Calu3 (cell line): ENCODE measurements around the gene UBR7. TPM values are rescaled to one million over a fixed set of nuclear protein-coding genes. Genes with fewer than 3 reads are reported as not detected.

ENCODE experiments used
- BruUV-seq: library from RNA; stranded (reverse); fragments of 400-500 nt; replicated peaks from 2 replicates; lab custom pipeline; 2021; lab: Mats Ljungman, UMichigan
- CTCF ChIA-PET: fragments of 300-600 bp; sonication (Branson Sonifier 250); formaldehyde crosslinking; loops from one replicate; lab custom pipeline; 2022; ENCODE audit warnings: antibody characterized with exemption; lab: Charles Lee
- DNase-seq: peaks from one replicate; pipeline ENCODE4 v3.0.0; 2022
- H3K27ac Mint-ChIP-seq: one replicate; pipeline ENCODE4 v1.8.0; 2022; ENCODE audit warnings: mixed read lengths; ENCODE audit not compliant: unreplicated experiment
- H3K27me3 Mint-ChIP-seq: one replicate; pipeline ENCODE4 v1.8.0; 2022; ENCODE audit warnings: mixed read lengths; ENCODE audit not compliant: unreplicated experiment
- H3K36me3 Mint-ChIP-seq: one replicate; pipeline ENCODE4 v1.8.0; 2022; ENCODE audit warnings: mild to moderate bottlenecking, moderate library complexity, mixed read lengths; ENCODE audit not compliant: insufficient read depth, unreplicated experiment
- H3K4me1 Mint-ChIP-seq: one replicate; pipeline ENCODE4 v1.8.0; 2022; ENCODE audit warnings: mild to moderate bottlenecking, low read depth, mixed read lengths; ENCODE audit not compliant: unreplicated experiment
- H3K4me3 Mint-ChIP-seq: one replicate; pipeline ENCODE4 v1.8.0; 2022; ENCODE audit warnings: mild to moderate bottlenecking, low read depth, moderate library complexity, mixed read lengths; ENCODE audit not compliant: unreplicated experiment
- H3K9me3 Mint-ChIP-seq: one replicate; pipeline ENCODE4 v1.8.0; 2022; ENCODE audit warnings: low read depth, mixed read lengths; ENCODE audit not compliant: unreplicated experiment
- intact Hi-C: fragments of 100-400 bp; cut with micrococcal nuclease; formaldehyde crosslinking; loops from one replicate; pipeline ENCODE4 v1.10.0; 2022; ENCODE audit not compliant: unreplicated experiment
- total RNA-seq: library from RNA; stranded (reverse); gene quantifications from 2 replicates; pipeline ENCODE4 v1.2.3, GENCODE V29; 2022
- TF ChIP-seq, protein P1 (sequence below): fragments of 200-600 bp; IDR thresholded peaks from one replicate; pipeline ENCODE4 v1.8.0; 2022; ENCODE audit warnings: antibody characterized with exemption; ENCODE audit not compliant: unreplicated experiment

The UBR7 gene
- total RNA-seq, 1 experiment from 2014 or later: 20.3 TPM

DNA sequence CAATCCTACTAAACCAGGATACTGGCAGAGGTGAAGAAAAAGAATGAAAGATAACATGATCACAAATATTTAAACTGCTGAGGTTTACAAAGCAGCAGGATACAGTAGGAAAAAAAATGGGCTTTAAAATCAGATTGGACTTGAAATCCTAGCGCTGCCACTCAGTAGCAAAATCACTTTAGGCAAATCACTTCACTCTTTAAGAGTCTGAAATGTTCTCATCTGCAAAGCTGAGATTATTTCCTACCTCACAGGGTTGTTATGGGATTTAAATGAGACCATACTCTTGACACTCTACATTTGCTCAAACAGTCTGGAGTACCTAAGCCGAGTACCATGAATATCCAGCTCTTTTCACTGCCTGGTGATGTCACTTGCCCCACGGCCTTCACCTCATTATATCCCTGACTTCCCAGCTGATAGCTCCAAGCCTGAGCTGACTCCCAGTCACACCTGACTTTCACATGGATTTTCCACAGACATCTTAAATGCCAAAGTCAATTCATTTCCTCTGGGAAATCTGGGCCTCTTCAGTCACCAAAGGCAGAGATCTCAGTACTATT, 60.2 kb downstream of the UBR7 start:
- Mint-ChIP-seq H3K36me3 (peaks cover 4% of the 10 kb centered on the region), H3K9me3 (no peaks in the 10 kb centered on the region), H3K27ac (no peak overlapping the region), H3K4me1 (peaks cover 30% of the 10 kb centered on the region), H3K4me3 (no peak overlapping the region), H3K27me3 (no peaks in the 10 kb centered on the region)
- intact Hi-C loops: no loop called here
- BruUV-seq: no TSS peak
- CTCF ChIA-PET: interaction anchor here (0.5 to 0.8 kb wide), 2 partner anchors 9 to 196 kb away, joined by 3 read pairs; no protein-coding TSS in a partner anchor
- no peak for DNase-seq
- TF ChIP-seq, protein P1, sequence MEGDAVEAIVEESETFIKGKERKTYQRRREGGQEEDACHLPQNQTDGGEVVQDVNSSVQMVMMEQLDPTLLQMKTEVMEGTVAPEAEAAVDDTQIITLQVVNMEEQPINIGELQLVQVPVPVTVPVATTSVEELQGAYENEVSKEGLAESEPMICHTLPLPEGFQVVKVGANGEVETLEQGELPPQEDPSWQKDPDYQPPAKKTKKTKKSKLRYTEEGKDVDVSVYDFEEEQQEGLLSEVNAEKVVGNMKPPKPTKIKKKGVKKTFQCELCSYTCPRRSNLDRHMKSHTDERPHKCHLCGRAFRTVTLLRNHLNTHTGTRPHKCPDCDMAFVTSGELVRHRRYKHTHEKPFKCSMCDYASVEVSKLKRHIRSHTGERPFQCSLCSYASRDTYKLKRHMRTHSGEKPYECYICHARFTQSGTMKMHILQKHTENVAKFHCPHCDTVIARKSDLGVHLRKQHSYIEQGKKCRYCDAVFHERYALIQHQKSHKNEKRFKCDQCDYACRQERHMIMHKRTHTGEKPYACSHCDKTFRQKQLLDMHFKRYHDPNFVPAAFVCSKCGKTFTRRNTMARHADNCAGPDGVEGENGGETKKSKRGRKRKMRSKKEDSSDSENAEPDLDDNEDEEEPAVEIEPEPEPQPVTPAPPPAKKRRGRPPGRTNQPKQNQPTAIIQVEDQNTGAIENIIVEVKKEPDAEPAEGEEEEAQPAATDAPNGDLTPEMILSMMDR: no peak

DNA sequence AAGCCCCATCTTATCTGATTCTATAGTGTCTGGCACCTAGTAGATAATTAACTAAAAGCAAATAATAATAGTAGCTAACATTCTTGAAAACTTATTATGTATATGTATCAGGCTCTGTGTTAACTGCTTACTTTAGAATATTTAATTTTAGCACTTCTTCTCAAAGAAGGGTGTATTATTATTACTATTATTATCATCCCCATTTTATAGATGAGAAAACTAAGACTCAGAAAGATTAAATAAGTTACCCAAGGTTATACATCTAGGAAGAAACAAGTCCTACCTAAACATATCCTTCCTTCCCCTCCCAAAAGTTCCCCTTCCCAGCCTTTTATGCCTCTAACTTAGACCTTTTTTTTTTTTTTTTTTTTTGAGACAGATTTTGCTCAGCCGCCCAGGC, 61.4 kb downstream of the UBR7 start:
- CTCF ChIA-PET: no interaction called here
- intact Hi-C loops: no loop called here
- H3K27me3 Mint-ChIP-seq: no peaks in the 10 kb centered on the region
- H3K36me3 Mint-ChIP-seq: no peaks in the 10 kb centered on the region
- H3K27ac Mint-ChIP-seq: no peak overlapping the region
- H3K4me1 Mint-ChIP-seq: peaks cover 21% of the 10 kb centered on the region
- TF ChIP-seq, protein P1: no peak
- no peaks in the 10 kb centered on the region for H3K9me3 Mint-ChIP-seq
- no peak for DNase-seq
- H3K4me3 Mint-ChIP-seq: no peak overlapping the region
- BruUV-seq: no TSS peak

DNA sequence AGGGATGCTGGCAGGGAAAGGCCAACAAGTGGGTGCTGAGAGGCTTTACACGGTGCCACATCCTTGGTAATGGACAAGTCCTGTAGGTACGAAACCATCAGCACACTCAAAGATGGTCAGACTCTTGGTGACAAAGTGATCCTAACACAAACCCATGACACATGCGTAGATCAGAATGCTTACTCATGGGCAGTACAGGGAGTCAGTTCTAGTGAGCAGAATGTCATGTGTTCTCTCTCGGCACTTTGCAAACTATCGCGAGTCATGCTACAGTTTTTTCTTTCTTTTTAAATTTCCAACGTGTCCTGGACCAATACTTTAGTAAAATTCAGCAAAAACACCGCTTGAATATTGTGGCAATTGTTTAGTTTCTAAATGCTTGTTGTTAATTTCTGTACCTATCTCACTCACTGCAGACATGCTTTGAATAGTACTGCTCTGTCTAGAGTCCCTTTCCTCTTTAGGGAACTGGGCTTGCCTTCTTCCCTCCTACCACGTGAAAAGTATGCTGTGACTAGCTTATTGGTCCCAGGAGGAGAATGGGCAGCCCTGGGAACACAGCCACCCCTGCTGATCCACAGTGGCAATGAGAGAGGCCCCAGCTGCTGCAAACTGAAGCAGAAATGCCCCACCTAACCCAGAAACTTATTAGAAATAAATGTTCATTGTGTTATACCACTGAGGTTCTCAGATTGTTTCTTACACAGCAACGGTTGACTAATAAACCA, 62.4 kb downstream of the UBR7 start:
- H3K36me3 Mint-ChIP-seq: no peaks in the 10 kb centered on the region
- no peak for DNase-seq
- CTCF ChIA-PET: no interaction called here
- no peak overlapping the region for H3K27ac Mint-ChIP-seq
- no peaks in the 10 kb centered on the region for H3K27me3 Mint-ChIP-seq
- BruUV-seq: no TSS peak
- H3K9me3 Mint-ChIP-seq: no peaks in the 10 kb centered on the region
- TF ChIP-seq, protein P1: no peak
- intact Hi-C loops: no loop called here
- H3K4me3 Mint-ChIP-seq: no peak overlapping the region
- peaks cover 14% of the 10 kb centered on the region for H3K4me1 Mint-ChIP-seq

DNA sequence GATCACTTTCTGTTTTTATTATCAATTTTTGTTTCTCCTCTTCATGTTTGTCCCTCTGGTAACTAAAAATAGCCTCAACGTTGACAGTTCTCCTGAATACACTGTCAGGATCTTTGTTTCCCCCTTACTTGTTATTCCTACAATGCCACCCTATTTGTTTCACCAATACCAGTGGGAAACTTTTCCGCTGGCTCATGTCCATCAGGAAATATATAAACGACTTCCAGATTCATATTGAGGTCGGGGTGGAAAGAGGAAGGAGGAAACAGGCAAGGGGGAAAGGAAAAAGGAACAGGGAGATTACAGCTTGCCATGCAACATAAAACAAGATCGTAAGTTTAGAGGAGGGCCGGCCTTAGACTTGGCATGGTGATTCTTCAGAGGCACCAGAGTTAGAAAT, 64.1 kb downstream of the UBR7 start:
- intact Hi-C loops: no loop called here
- no TSS peak for BruUV-seq
- H3K27ac Mint-ChIP-seq: peak overlapping the region; percentile 22
- H3K36me3 Mint-ChIP-seq: no peaks in the 10 kb centered on the region
- no peak overlapping the region for H3K4me3 Mint-ChIP-seq
- H3K9me3 Mint-ChIP-seq: no peaks in the 10 kb centered on the region
- TF ChIP-seq, protein P1: no peak
- CTCF ChIA-PET: no interaction called here
- no peak for DNase-seq
- no peaks in the 10 kb centered on the region for H3K27me3 Mint-ChIP-seq
- H3K4me1 Mint-ChIP-seq: peaks cover 14% of the 10 kb centered on the region
